ENCODE data around the gene FOCAD.
A peak's percentile ranks its signal among the peaks of the same experiment; 100 is the strongest.

FOCAD gene

GRCh38 chr9:21002040-21002439 is 318.0 kb downstream of the FOCAD start:
- Mint-ChIP-seq H3K4me3 (no peak overlapping the region), H3K9me3 (peaks cover 9% of the 10 kb centered on the region), H3K4me1 (peaks cover 6% of the 10 kb centered on the region), H3K36me3 (peaks cover 40% of the 10 kb centered on the region), H3K27me3 (no peaks in the 10 kb centered on the region), H3K27ac (no peak overlapping the region)
- DNase-seq (ENCODE audit: low spot score in 2 of 2) (no peak), ATAC-seq (ENCODE audit: low read depth) (no peak)

DNA sequence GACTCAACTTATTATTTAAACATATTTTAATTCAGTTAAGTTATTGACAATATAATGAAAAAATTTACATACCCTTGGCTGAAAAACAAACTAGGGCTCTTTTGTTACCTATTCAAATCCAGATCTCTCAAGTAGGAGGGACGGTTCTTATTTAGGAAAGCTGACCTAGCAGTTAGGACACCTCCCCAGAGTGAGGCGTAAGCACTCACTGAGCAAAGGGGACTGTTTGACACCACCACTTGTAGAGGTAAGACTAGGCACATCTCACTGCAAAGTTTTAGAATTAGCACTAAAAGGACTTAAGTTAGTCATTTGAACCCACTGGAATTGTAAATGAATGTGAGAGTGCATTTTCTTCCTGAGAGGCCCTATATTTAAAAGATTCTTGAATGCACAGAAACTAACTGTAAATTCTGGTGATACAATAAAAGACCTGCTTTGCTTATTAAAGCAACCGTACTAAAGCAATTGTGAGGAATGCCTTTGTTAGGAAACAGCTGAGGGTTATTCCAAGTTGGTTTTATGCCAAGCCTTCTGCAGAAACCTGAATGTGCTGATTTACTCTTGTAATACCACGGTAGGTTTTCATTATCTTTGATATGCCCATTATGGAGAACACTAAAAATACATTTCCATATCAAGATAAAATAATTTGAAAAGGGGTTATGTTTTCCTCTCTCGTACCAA is 331.2 kb downstream of the FOCAD start:
- peaks cover 31% of the 10 kb centered on the region for H3K36me3 Mint-ChIP-seq
- no peaks in the 10 kb centered on the region for H3K9me3 Mint-ChIP-seq
- peaks cover 5% of the 10 kb centered on the region for H3K4me1 Mint-ChIP-seq
- no peaks in the 10 kb centered on the region for H3K27me3 Mint-ChIP-seq
- no peak overlapping the region for H3K4me3 Mint-ChIP-seq
- DNase-seq (ENCODE audit: low spot score in 2 of 2), result no peak
- no peak overlapping the region for H3K27ac Mint-ChIP-seq
- ATAC-seq (ENCODE audit: low read depth), result no peak

- Mint-ChIP-seq H3K27ac (peak overlapping the region; percentile 48), H3K36me3 (peaks cover 26% of the 10 kb centered on the region), H3K9me3 (no peaks in the 10 kb centered on the region), H3K4me3 (no peak overlapping the region), H3K27me3 (no peaks in the 10 kb centered on the region), H3K4me1 (peaks cover 5% of the 10 kb centered on the region)
- ATAC-seq (ENCODE audit: low read depth) (no peak), DNase-seq (ENCODE audit: low spot score in 2 of 2) (no peak)
Observed at GRCh38 chr9:21015995-21016394, 331.9 kb downstream of the FOCAD start.

- H3K27ac Mint-ChIP-seq, result peak overlapping the region; percentile 48
- H3K9me3 Mint-ChIP-seq, result no peaks in the 10 kb centered on the region
- peaks cover 10% of the 10 kb centered on the region for H3K4me1 Mint-ChIP-seq
- no peak overlapping the region for H3K4me3 Mint-ChIP-seq
- ATAC-seq (ENCODE audit: low read depth) (no peak), DNase-seq (ENCODE audit: low spot score in 2 of 2) (no peak)
- H3K27me3 Mint-ChIP-seq, result no peaks in the 10 kb centered on the region
- H3K36me3 Mint-ChIP-seq, result peaks cover 30% of the 10 kb centered on the region
Observed at GRCh38 chr9:21016701-21017491, 332.8 kb downstream of the FOCAD start.

DNA sequence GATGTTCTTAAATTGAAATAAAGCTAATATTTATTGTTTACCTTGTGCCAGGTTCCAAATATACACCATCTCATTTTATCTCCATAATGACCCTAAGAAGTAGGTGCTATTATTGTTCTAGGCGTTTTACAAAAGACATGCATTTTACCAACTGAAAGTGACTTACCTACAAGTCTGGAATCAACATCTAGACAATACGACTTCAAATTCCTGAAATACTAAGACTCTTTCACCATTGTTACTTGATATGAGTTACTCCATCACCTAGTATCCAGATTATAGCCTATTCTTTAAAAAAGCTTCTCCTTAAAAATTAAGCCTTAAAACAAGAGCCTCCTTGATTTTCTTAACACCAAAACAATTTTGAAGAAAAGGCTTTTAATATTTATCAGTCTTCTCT is 334.1 kb downstream of the FOCAD start:
- ATAC-seq (ENCODE audit: low read depth), result no peak
- H3K9me3 Mint-ChIP-seq, result no peaks in the 10 kb centered on the region
- peaks cover 32% of the 10 kb centered on the region for H3K36me3 Mint-ChIP-seq
- H3K27me3 Mint-ChIP-seq, result no peaks in the 10 kb centered on the region
- no peak for DNase-seq (ENCODE audit: low spot score in 2 of 2)
- H3K4me3 Mint-ChIP-seq, result no peak overlapping the region
- no peak overlapping the region for H3K27ac Mint-ChIP-seq
- H3K4me1 Mint-ChIP-seq, result peaks cover 10% of the 10 kb centered on the region

DNA sequence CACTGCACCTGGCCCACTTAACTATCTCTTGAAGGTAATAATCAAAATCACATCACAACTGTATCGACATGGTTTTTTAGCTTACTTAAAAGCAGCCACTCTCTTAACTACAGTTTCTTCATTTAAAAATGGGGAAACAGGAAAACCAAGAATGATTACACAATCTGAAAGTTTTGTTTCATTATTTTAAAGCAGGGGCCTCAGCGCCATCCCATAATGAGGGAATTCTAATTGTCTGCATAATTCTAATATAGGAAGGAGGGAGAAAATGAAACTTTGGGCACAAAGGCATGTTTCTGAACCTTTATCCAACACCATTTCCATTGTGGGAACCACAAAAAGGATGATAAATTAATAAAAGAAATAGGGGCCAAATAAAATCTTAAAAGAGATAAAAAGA is 339.8 kb downstream of the FOCAD start:
- ATAC-seq (ENCODE audit: low read depth) (no peak), DNase-seq (ENCODE audit: low spot score in 2 of 2) (no peak)
- H3K36me3 Mint-ChIP-seq, result peaks cover 10% of the 10 kb centered on the region
- peaks cover 6% of the 10 kb centered on the region for H3K4me1 Mint-ChIP-seq
- H3K27ac Mint-ChIP-seq, result no peak overlapping the region
- no peak overlapping the region for H3K4me3 Mint-ChIP-seq
- H3K9me3 Mint-ChIP-seq, result no peaks in the 10 kb centered on the region
- no peaks in the 10 kb centered on the region for H3K27me3 Mint-ChIP-seq

DNA sequence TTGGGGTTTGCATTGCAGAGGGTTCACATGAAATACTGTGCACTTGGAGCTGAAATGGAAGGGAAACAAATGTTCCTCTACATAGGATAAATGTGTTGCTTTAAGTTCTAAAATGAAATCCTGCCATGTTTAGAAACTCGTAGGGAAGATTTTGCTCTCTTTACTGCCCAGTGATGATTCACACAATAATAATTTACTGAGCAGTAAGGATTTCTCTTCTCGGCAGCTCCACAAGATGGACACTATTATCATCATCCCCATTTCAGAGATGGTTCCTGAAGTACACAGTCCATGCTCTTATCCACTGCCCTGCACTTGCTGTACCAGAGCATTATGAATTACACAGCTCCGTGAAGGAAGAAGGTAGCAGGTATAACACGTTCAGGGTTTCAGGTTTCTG is 343.2 kb downstream of the FOCAD start:
- ATAC-seq (ENCODE audit: low read depth) (no peak), DNase-seq (ENCODE audit: low spot score in 2 of 2) (no peak)
- Mint-ChIP-seq H3K9me3 (no peaks in the 10 kb centered on the region), H3K27me3 (no peaks in the 10 kb centered on the region), H3K36me3 (peaks cover 6% of the 10 kb centered on the region), H3K4me3 (no peak overlapping the region), H3K27ac (no peak overlapping the region), H3K4me1 (peaks cover 2% of the 10 kb centered on the region)

DNA sequence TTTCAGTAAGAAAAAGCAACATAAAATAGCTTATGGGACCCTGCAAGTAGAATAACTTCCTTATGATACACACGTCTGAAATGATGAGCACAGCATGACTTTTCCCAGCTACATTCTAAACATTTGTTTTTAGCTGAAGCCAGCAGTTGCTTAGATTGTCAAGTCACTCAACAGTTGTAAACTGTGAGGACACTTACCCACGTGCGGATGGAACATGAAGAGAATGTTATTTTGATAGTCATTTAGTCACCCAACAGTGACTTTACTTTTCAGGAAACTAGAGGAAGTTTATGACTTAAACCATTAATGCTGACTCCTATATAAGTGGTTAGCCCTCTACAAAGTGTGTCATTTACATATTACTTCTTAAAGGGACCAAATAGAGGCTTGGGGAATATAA is 344.4 kb downstream of the FOCAD start:
- no peaks in the 10 kb centered on the region for H3K27me3 Mint-ChIP-seq
- H3K36me3 Mint-ChIP-seq, result peaks cover 4% of the 10 kb centered on the region
- no peak for DNase-seq (ENCODE audit: low spot score in 2 of 2)
- H3K4me1 Mint-ChIP-seq, result peaks cover 6% of the 10 kb centered on the region
- H3K9me3 Mint-ChIP-seq, result no peaks in the 10 kb centered on the region
- ATAC-seq (ENCODE audit: low read depth), result no peak
- no peak overlapping the region for H3K4me3 Mint-ChIP-seq
- H3K27ac Mint-ChIP-seq, result peak overlapping the region; percentile 84

GRCh38 chr9:21029661-21030060 is 345.6 kb downstream of the FOCAD start:
- peaks cover 6% of the 10 kb centered on the region for H3K4me1 Mint-ChIP-seq

DNA sequence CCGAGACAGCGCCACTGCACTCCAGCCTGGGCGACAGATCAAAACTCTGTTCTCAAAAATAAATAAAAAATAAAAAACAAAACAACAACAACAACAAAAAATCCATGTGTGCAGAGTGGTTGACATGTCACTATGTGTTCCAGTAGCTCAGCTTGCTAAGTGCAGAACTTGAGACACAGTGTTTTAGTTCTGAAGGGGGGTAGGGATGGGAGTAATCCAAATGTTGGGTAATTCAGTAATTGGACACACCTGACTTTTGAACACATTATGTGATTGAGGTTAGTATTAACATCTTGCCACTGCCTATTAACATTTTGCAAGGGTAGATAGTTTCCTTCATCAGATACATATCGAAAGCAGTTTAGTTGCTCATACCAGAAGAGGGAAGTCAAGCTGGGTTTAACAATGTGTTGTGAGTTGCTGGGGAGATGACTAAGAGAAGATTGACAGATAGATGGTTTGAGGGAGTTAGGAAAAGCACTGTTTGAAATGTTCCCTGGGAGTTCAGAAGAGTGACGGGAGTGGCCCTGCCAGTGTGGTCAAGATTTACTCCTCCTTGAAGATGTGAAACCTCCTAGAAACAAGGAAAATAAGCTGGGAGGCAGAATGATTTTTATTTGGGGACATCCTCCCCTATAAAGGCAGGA is 346.5 kb downstream of the FOCAD start:
- H3K9me3 Mint-ChIP-seq, result no peaks in the 10 kb centered on the region
- no peak overlapping the region for H3K27ac Mint-ChIP-seq
- H3K4me3 Mint-ChIP-seq, result no peak overlapping the region
- H3K36me3 Mint-ChIP-seq, result no peaks in the 10 kb centered on the region
- peaks cover 6% of the 10 kb centered on the region for H3K4me1 Mint-ChIP-seq
- peak; percentile 59 for ATAC-seq (ENCODE audit: low read depth)
- DNase-seq (ENCODE audit: low spot score in 2 of 2), result no peak
- no peaks in the 10 kb centered on the region for H3K27me3 Mint-ChIP-seq

More at GRCh38 chr9:21029661-21030060, 345.6 kb downstream of the FOCAD start:
- no peak for ATAC-seq (ENCODE audit: low read depth)
- no peaks in the 10 kb centered on the region for H3K27me3 Mint-ChIP-seq
- H3K9me3 Mint-ChIP-seq, result no peaks in the 10 kb centered on the region
- DNase-seq (ENCODE audit: low spot score in 2 of 2), result no peak
- no peak overlapping the region for H3K4me3 Mint-ChIP-seq
- no peaks in the 10 kb centered on the region for H3K36me3 Mint-ChIP-seq
- H3K27ac Mint-ChIP-seq, result no peak overlapping the region

DNA sequence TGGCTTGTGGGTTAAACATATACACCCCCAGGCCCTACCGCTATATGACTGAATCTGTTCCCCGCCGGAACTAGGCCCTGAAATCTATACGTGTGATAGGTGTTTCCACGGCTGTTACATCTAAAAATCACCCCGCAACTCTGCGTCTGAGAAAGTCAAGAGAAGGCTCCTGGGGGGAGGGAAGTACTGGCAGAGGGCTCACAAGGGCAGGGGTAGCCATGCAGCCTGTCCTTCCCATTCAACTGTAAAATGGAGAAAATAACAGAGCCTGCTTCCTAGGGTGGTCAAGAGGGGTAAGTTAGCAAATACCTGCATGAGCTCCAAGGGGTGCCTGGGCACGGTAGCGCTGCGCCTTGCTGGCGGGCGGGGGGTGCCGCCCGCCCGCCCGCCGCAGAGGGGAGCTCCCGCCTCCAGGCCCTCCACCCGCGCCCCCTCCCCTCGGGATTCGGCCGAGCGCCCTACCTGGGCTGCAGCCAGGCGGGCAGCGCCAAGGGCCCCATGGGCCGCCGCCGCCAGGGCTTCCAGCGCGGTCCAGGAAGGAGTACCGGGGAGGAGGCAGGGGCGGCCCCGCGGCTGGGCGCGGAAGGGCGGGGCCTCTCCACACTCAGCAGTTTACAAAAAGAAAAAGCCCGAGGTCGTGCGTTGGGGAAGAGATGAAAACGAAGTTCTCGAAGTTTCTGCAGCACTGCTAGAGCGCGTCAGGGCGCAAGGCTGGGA is 347.2 kb downstream of the FOCAD start, which contains the start of gene HACD4:
Gene HACD4 (minus strand): TSS at position 550 of the 717 bp plus-strand sequence. CDS start 50 bp downstream, at position 500.
- H3K4me1 Mint-ChIP-seq, result peaks cover 6% of the 10 kb centered on the region
- no peaks in the 10 kb centered on the region for H3K9me3 Mint-ChIP-seq
- DNase-seq (ENCODE audit: low spot score in 2 of 2) (peak; percentile 23 to 46), ATAC-seq (ENCODE audit: low read depth) (peak; percentile 82)
- H3K27me3 Mint-ChIP-seq, result no peaks in the 10 kb centered on the region
- no peaks in the 10 kb centered on the region for H3K36me3 Mint-ChIP-seq
- peak within 1 kb of the TSS; percentile 75 for H3K4me3 Mint-ChIP-seq
- H3K27ac Mint-ChIP-seq, result no peak within 1 kb of the TSS

DNA sequence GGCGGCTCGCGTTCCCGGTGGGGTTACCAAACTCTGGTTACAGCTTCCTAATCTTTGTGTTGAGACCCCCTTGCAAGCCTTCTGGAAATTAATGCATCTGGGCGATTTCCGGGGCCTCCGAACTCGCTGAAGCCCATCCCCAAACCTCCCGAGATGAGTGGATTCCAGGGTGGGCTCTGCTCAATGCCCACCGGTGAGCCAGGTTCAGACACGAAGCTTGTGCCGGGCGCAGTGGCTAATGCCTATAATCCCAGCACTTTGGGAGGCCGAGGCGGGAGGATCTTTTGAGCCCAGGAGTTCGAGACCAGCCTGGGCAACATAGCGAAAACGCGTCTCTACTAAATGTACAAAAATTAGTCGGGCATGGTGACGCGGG is 347.7 kb downstream of the FOCAD start:
- DNase-seq (ENCODE audit: low spot score in 2 of 2), result no peak
- no peak for ATAC-seq (ENCODE audit: low read depth)
- Mint-ChIP-seq H3K36me3 (no peaks in the 10 kb centered on the region), H3K27ac (no peak overlapping the region), H3K4me3 (no peak overlapping the region), H3K27me3 (no peaks in the 10 kb centered on the region), H3K9me3 (no peaks in the 10 kb centered on the region), H3K4me1 (peaks cover 6% of the 10 kb centered on the region)

GRCh38 chr9:21037278-21037677 is 353.2 kb downstream of the FOCAD start:
- ATAC-seq (ENCODE audit: low read depth) (no peak), DNase-seq (ENCODE audit: low spot score in 2 of 2) (no peak)
- Mint-ChIP-seq H3K36me3 (no peaks in the 10 kb centered on the region), H3K4me1 (peaks cover 4% of the 10 kb centered on the region), H3K27me3 (no peaks in the 10 kb centered on the region), H3K4me3 (no peak overlapping the region), H3K9me3 (no peaks in the 10 kb centered on the region), H3K27ac (no peak overlapping the region)

- Mint-ChIP-seq H3K4me1 (peaks cover 2% of the 10 kb centered on the region), H3K36me3 (no peaks in the 10 kb centered on the region), H3K4me3 (no peak overlapping the region)
Observed at GRCh38 chr9:21039302-21039701, 355.2 kb downstream of the FOCAD start.

More at GRCh38 chr9:21039302-21039701, 355.2 kb downstream of the FOCAD start:
- Mint-ChIP-seq H3K9me3 (peaks cover 2% of the 10 kb centered on the region), H3K27ac (no peak overlapping the region), H3K27me3 (no peaks in the 10 kb centered on the region)
- ATAC-seq (ENCODE audit: low read depth) (no peak), DNase-seq (ENCODE audit: low spot score in 2 of 2) (no peak)

Measured in memory B cell (primary cell).